Bladder microvascular endothelial cell (primary cell): Measurements from ENCODE around the gene PIGS. TPM values are rescaled to one million over a fixed set of nuclear protein-coding genes. Genes with fewer than 3 reads are reported as not detected.

Experiments used
- total RNA-seq: library from RNA; depleted of rRNA; stranded (reverse); fragments of >200 nt; gene quantifications from 2 replicates; pipeline ENCODE4 v1.2.3, GENCODE V29; 2014

Gene PIGS
- total RNA-seq: 31.7 and 72.4 TPM in 2 replicates

GRCh38 chr17:28571361-28572122 is at the start of gene PIGS:
Gene PIGS (minus strand): TSS chr17:28571524. CDS start chr17:28571496, 28 bp downstream.

DNA sequence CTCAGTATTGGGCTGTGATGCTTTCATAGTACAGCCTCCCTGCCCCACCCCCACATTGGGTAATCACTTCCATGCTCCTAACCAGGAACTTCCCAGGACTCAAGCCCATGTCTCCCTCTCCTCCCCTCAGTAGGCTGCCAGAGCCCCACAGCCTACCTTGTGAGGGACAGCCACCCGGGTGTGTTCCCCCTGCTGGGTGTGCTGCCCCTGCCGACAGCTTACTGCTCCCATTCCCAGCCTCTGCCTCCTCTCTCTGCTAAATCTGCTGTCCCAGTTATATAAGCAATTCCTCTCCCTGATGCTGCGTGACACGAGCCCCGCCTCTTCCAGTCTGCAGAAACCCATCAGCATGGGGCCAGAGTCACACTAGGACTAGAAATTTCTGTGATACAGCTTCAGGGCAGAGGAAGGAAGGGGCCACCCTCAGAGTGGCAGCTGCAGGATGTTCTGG is 42.6 kb upstream of the PIGS start, which contains the start of gene RSKR:
TSS of gene RSKR (minus strand) at position 255 of the 451 bp plus-strand sequence. CDS start at position 231, 24 bp downstream.

GRCh38 chr17:28598799-28599310 is 27.5 kb upstream of the PIGS start, which contains the start of gene SPAG5:
Gene SPAG5 (minus strand): TSS chr17:28599025. CDS start chr17:28598946, 79 bp downstream.

GRCh38 chr17:28576758-28577465 is 5.6 kb upstream of the PIGS start, which contains the start of gene ALDOC:
Gene ALDOC (minus strand): TSS chr17:28576895. CDS start chr17:28575532, 1,363 bp downstream.

GRCh38 chr17:28552176-28552999 is 18.9 kb downstream of the PIGS start, which contains the start of gene UNC119:
Gene UNC119 (minus strand): TSS chr17:28552624. CDS start chr17:28552557, 67 bp downstream.

DNA sequence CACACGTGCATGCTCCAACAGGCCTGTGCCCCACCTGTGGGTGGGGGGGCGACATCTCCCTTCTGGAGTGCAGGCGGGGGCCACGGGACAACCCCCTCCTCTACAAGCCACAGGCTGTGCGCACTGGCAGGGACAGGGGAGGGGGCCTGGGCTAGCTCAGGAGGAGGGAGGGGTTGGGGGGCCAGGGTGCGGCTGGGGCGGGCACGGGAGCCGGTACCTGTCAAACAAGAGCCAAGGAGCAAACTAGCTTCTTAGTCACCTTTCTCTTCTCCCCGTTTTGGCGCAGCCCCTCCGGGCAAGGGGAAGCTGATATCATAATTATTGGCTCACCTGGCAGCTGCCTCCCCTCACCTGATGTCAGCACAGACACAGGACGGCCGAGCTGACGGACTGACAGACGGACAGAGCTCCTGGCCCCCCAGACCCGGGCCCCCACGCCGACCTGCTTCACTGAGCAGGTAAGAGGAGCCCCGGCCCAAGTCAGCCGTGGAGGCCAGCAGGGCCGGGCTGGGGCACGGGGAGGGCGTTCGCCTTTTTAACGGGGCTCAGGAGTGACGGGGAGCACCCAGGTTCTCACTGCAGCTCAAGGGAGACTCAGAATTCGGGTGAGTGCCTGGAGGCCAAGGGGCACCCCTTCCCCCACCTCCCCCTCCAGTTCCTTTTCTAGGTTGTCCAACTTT is 65.2 kb downstream of the PIGS start, which contains the start of gene FOXN1:
TSS of gene FOXN1 (plus strand) at position 363 of the 680 bp plus-strand sequence. CDS start 17,622 bp downstream, outside the sequence.

Other genes starting within 250 kb of the PIGS start
- 32.5 and 37.6 TPM in 2 replicates for gene IFT20, start 236.1 kb downstream of the PIGS start, total RNA-seq
- 59.6 and 113 TPM in 2 replicates for gene TNFAIP1, start 235.8 kb downstream of the PIGS start, total RNA-seq
- gene POLDIP2, start 214.0 kb downstream of the PIGS start, total RNA-seq: 56.6 and 57.5 TPM in 2 replicates
- gene SEBOX, start 206.3 kb downstream of the PIGS start, total RNA-seq: not detected in 2 replicates
- under 0.01 and 0.06 TPM in 2 replicates for gene VTN, start 201.2 kb downstream of the PIGS start, total RNA-seq
- gene SARM1, start 199.8 kb downstream of the PIGS start, total RNA-seq: 1.1 and 10.5 TPM in 2 replicates
- 3.2 and 3.6 TPM in 2 replicates for gene SLC46A1, start 165.3 kb downstream of the PIGS start, total RNA-seq
- not detected in 2 replicates for gene SLC13A2, start 97.9 kb downstream of the PIGS start, total RNA-seq
- not detected in 2 replicates for gene FOXN1, start 65.2 kb downstream of the PIGS start, total RNA-seq
- 14.4 and 28.1 TPM in 2 replicates for gene UNC119, start 18.9 kb downstream of the PIGS start, total RNA-seq
- gene ALDOC, start 5.4 kb upstream of the PIGS start, total RNA-seq: 19.6 and 25.0 TPM in 2 replicates
- 24.1 and 30.4 TPM in 2 replicates for gene SPAG5, start 27.5 kb upstream of the PIGS start, total RNA-seq
- gene RSKR, start 42.7 kb upstream of the PIGS start, total RNA-seq: 3.7 and 9.4 TPM in 2 replicates
- gene BLTP2, start 73.6 kb upstream of the PIGS start, total RNA-seq: 145 and 212 TPM in 2 replicates
- 62.8 and 78.0 TPM in 2 replicates for gene SDF2, start 90.4 kb upstream of the PIGS start, total RNA-seq
- 29.0 and 82.1 TPM in 2 replicates for gene SUPT6H, start 90.7 kb upstream of the PIGS start, total RNA-seq
- 0.57 and 1.1 TPM in 2 replicates for gene PROCA1, start 140.4 kb upstream of the PIGS start, total RNA-seq
- 8.9 and 18.1 TPM in 2 replicates for gene RAB34, start 146.3 kb upstream of the PIGS start, total RNA-seq
- 621 and 681 TPM in 2 replicates for gene RPL23A, start 148.5 kb upstream of the PIGS start, total RNA-seq
- 0.63 and 1.3 TPM in 2 replicates for gene TLCD1, start 154.7 kb upstream of the PIGS start, total RNA-seq
- 0.81 and 2.3 TPM in 2 replicates for gene NEK8, start 157.3 kb upstream of the PIGS start, total RNA-seq
- 28.8 and 31.6 TPM in 2 replicates for gene TRAF4, start 172.5 kb upstream of the PIGS start, total RNA-seq